Measurements from ENCODE around the gene KCNC4. TPM values are rescaled to one million over a fixed set of nuclear protein-coding genes. Genes with fewer than 3 reads are reported as not detected.

The KCNC4 gene
- polyA plus RNA-seq, 1 donor from 2014 or later = 0.57 TPM

DNA sequence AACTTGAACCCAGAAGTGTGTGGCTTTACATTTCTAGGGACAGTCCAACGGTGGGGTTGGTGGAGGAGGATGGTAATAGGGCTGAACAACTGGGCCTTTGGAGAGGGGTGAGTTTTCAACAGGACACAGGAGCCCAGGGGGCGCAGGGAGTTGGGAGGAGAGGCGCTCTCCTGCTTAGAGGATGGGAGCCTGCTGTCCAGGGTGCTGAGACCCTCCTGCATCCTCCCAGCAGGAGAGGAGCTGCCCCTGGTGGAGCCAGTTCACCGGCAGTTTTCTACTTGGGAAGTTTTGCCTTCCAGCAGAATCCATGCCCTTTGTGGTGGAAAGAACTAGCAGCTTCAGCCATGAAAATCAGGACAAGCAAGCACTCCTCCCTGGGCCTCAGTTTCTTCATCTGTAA is 8.6 kb downstream of the KCNC4 start:
- Histone ChIP-seq H3K27me3 (ENCODE audit: insufficient read depth, low read depth, low read length) (no peaks in the 10 kb centered on the region), H4K20me1 (ENCODE audit: insufficient read depth) (no peaks in the 10 kb centered on the region), H3F3A (ENCODE audit: insufficient read depth, low read length, poor library complexity, severe bottlenecking) (no peaks in the 10 kb centered on the region), H3K9me2 (ENCODE audit: insufficient read depth, low read length) (no peaks in the 10 kb centered on the region), H3K9me3 (ENCODE audit: low read length) (no peaks in the 10 kb centered on the region), H3K4me2 (ENCODE audit: low read length) (no peak overlapping the region), H3K27ac (ENCODE audit: low read length) (no peak overlapping the region), H3K9ac (ENCODE audit: low read length) (no peak overlapping the region), H2AFZ (ENCODE audit: low read depth, low read length) (no peak overlapping the region), H3K4me3 (ENCODE audit: low read length) (no peak overlapping the region), H3K36me3 (ENCODE audit: insufficient read depth, low read length) (no peaks in the 10 kb centered on the region), H3K79me2 (replicated peaks; ENCODE audit: insufficient read depth, low read length) (no peaks in the 10 kb centered on the region)
- TF ChIP-seq SMC3 (conservative IDR thresholded peaks at IDR 0.05; ENCODE audit: poor library complexity) (no peak), RAD21 (conservative IDR thresholded peaks at IDR 0.05) (no peak), MXI1 (conservative IDR thresholded peaks at IDR 0.05; ENCODE audit: poor library complexity, severe bottlenecking) (no peak), EP300 (conservative IDR thresholded peaks at IDR 0.05; ENCODE audit: poor library complexity, severe bottlenecking) (no peak), POLR2AphosphoS5 (IDR thresholded peaks at IDR 0.05) (no peak), EZH2 (IDR thresholded peaks at IDR 0.05; ENCODE audit: borderline replicate concordance, insufficient read depth, low read length, poor library complexity, severe bottlenecking) (no peak), TAF1 (IDR thresholded peaks at IDR 0.05; ENCODE audit: low read depth) (no peak), CTCF (IDR thresholded peaks at IDR 0.05; ENCODE audit: poor library complexity, severe bottlenecking) (no peak), REST (IDR thresholded peaks at IDR 0.05; ENCODE audit: borderline replicate concordance) (no peak)

- no peaks in the 10 kb centered on the region for H4K20me1 ChIP-seq (ENCODE audit: insufficient read depth)
These were observed 10.2 kb downstream of the KCNC4 start for GRCh38 chr1:110220324-110220723.

More at GRCh38 chr1:110220324-110220723, 10.2 kb downstream of the KCNC4 start:
- Histone ChIP-seq H3K4me3 (ENCODE audit: low read length) (no peak overlapping the region), H3K9me3 (ENCODE audit: low read length) (no peaks in the 10 kb centered on the region), H3K4me2 (ENCODE audit: low read length) (no peak overlapping the region), H3K9ac (ENCODE audit: low read length) (no peak overlapping the region), H3K79me2 (replicated peaks; ENCODE audit: insufficient read depth, low read length) (no peaks in the 10 kb centered on the region), H3K36me3 (ENCODE audit: insufficient read depth, low read length) (no peaks in the 10 kb centered on the region), H2AFZ (ENCODE audit: low read depth, low read length) (no peak overlapping the region), H3K9me2 (ENCODE audit: insufficient read depth, low read length) (no peaks in the 10 kb centered on the region), H3K27ac (ENCODE audit: low read length) (no peak overlapping the region), H3K27me3 (ENCODE audit: insufficient read depth, low read depth, low read length) (no peaks in the 10 kb centered on the region), H3F3A (ENCODE audit: insufficient read depth, low read length, poor library complexity, severe bottlenecking) (no peaks in the 10 kb centered on the region)
- TF ChIP-seq EP300 (conservative IDR thresholded peaks at IDR 0.05; ENCODE audit: poor library complexity, severe bottlenecking) = no peak
- TF ChIP-seq TAF1 (IDR thresholded peaks at IDR 0.05; ENCODE audit: low read depth) = no peak
- no peak for TF ChIP-seq CTCF (IDR thresholded peaks at IDR 0.05; ENCODE audit: poor library complexity, severe bottlenecking)
- TF ChIP-seq REST (IDR thresholded peaks at IDR 0.05; ENCODE audit: borderline replicate concordance) = no peak
- TF ChIP-seq RAD21 (conservative IDR thresholded peaks at IDR 0.05) = no peak
- TF ChIP-seq SMC3 (conservative IDR thresholded peaks at IDR 0.05; ENCODE audit: poor library complexity) = no peak
- TF ChIP-seq MXI1 (conservative IDR thresholded peaks at IDR 0.05; ENCODE audit: poor library complexity, severe bottlenecking) = no peak
- no peak for TF ChIP-seq POLR2AphosphoS5 (IDR thresholded peaks at IDR 0.05)
- TF ChIP-seq EZH2 (IDR thresholded peaks at IDR 0.05; ENCODE audit: borderline replicate concordance, insufficient read depth, low read length, poor library complexity, severe bottlenecking) = no peak
